Measurements from ENCODE around the gene COIL. TPM values are rescaled to one million over a fixed set of nuclear protein-coding genes. Genes with fewer than 3 reads are reported as not detected.
"Not testable (repeated sequence)": the region's sequence is repeated elsewhere in the genome, so short reads cannot be mapped to it uniquely, and the experiment has no call there.

Gene COIL
- total RNA-seq, 1 experiment from 2014 or later: 22.9 TPM

- Histone ChIP-seq H3K27me3 (ENCODE audit: low read length) (no peaks in the 10 kb centered on the region), H3K4me1 (ENCODE audit: insufficient read depth, low read length) (no peaks in the 10 kb centered on the region), H2AFZ (ENCODE audit: low read length) (no peak overlapping the region), H3K9ac (ENCODE audit: low read length) (no peak overlapping the region), H3K36me3 (ENCODE audit: low read depth, low read length) (peaks cover 15% of the 10 kb centered on the region; the same call in 1 of the 2 replicates), H3K27ac (ENCODE audit: low read length) (no peak overlapping the region), H3K4me2 (ENCODE audit: low read length) (no peak overlapping the region), H3K9me2 (replicated peaks; ENCODE audit: low read length) (no peaks in the 10 kb centered on the region), H3F3A (ENCODE audit: low read length, unreplicated experiment) (no peaks in the 10 kb centered on the region), H3K4me3 (ENCODE audit: low read length) (no peak overlapping the region), H3K79me2 (ENCODE audit: low read length) (no peaks in the 10 kb centered on the region), H4K20me1 (ENCODE audit: low read length) (no peaks in the 10 kb centered on the region), H3K9me3 (ENCODE audit: low read length) (no peaks in the 10 kb centered on the region)
- ChIA-PET CTCF (no interaction called here), POLR2A (ENCODE audit: unreplicated experiment) (no interaction called here)
- TF ChIP-seq EZH2 (IDR thresholded peaks at IDR 0.05; ENCODE audit: low read length, unreplicated experiment): no peak
- TF ChIP-seq, protein P1, sequence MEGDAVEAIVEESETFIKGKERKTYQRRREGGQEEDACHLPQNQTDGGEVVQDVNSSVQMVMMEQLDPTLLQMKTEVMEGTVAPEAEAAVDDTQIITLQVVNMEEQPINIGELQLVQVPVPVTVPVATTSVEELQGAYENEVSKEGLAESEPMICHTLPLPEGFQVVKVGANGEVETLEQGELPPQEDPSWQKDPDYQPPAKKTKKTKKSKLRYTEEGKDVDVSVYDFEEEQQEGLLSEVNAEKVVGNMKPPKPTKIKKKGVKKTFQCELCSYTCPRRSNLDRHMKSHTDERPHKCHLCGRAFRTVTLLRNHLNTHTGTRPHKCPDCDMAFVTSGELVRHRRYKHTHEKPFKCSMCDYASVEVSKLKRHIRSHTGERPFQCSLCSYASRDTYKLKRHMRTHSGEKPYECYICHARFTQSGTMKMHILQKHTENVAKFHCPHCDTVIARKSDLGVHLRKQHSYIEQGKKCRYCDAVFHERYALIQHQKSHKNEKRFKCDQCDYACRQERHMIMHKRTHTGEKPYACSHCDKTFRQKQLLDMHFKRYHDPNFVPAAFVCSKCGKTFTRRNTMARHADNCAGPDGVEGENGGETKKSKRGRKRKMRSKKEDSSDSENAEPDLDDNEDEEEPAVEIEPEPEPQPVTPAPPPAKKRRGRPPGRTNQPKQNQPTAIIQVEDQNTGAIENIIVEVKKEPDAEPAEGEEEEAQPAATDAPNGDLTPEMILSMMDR (conservative IDR thresholded peaks at IDR 0.05; ENCODE audit: low read depth, low read length): no peak
- TF ChIP-seq EZH2phosphoT487 (IDR thresholded peaks at IDR 0.05; ENCODE audit: borderline replicate concordance, low read length): no peak
- no TSS peak for BruUV-seq (replicated peaks)
- ATAC-seq: no peak
- DNase-seq: no peak
- intact Hi-C loops (cut with micrococcal nuclease): no loop called here
These were observed 24.7 kb upstream of the COIL start for GRCh38 chr17:56985371-56986162.

DNA sequence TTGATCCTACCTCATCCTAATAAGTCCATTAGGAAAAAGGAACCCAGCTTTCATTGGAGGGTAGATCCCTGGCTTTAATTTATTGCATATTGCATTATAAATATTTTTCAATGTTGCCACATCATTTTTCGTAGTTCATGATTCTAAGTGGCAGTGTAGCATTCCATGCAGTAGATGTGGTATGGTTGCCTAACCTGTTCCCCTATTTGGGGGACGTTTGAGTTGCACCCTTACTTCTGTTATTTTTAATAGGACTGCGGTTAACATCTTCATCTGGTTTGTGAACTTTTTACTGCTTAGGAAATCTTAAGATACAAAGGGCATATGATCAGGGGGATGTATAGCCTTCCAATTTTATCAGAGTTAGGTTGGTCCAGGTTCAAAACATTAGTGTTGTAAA lies 22.5 kb upstream of the COIL start:
- no peaks in the 10 kb centered on the region for H3F3A ChIP-seq (ENCODE audit: low read length, unreplicated experiment)
- H3K4me3 ChIP-seq (ENCODE audit: low read length): no peak overlapping the region
- H3K27ac ChIP-seq (ENCODE audit: low read length): no peak overlapping the region
- DNase-seq (no peak), ATAC-seq (no peak)
- H2AFZ ChIP-seq (ENCODE audit: low read length): no peak overlapping the region
- no peak for TF ChIP-seq EZH2 (IDR thresholded peaks at IDR 0.05; ENCODE audit: low read length, unreplicated experiment)
- no peak for TF ChIP-seq EZH2phosphoT487 (IDR thresholded peaks at IDR 0.05; ENCODE audit: borderline replicate concordance, low read length)
- TF ChIP-seq, protein P1 (conservative IDR thresholded peaks at IDR 0.05; ENCODE audit: low read depth, low read length): no peak
- peaks cover 7% of the 10 kb centered on the region; the same call in 1 of the 2 replicates for H3K36me3 ChIP-seq (ENCODE audit: low read depth, low read length)
- peaks cover 11% of the 10 kb centered on the region; the same call in 1 of the 2 replicates for H3K79me2 ChIP-seq (ENCODE audit: low read length)
- peaks cover 11% of the 10 kb centered on the region; the same call in 1 of the 2 replicates for H3K4me1 ChIP-seq (ENCODE audit: insufficient read depth, low read length)
- ChIA-PET CTCF (no interaction called here), POLR2A (ENCODE audit: unreplicated experiment) (no interaction called here)
- H3K9me3 ChIP-seq (ENCODE audit: low read length): no peaks in the 10 kb centered on the region
- intact Hi-C loops (cut with micrococcal nuclease): no loop called here
- no peaks in the 10 kb centered on the region for H3K9me2 ChIP-seq (replicated peaks; ENCODE audit: low read length)
- H4K20me1 ChIP-seq (ENCODE audit: low read length): no peaks in the 10 kb centered on the region
- BruUV-seq (replicated peaks): no TSS peak
- H3K27me3 ChIP-seq (ENCODE audit: low read length): no peaks in the 10 kb centered on the region
- H3K9ac ChIP-seq (ENCODE audit: low read length): no peak overlapping the region
- H3K4me2 ChIP-seq (ENCODE audit: low read length): no peak overlapping the region

DNA sequence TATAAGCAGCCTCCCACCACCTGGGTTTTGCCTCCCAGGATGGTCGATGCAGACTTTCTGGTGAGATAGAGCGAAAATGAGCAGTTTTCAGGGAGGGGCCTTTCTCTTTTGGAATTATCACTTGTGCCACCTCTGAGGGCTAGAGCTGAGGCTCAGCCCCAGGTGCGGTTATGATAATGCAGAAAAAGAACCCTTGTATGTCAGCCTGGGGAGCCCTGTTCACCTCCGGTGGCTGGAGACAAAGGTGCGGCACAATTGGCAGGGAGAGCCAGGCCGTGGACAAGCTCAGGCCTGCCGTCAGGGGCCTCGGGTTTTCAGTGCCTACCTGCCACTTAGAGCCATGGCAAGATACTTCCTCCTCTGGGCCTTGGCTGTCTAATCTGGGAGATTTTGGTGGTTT lies 21.5 kb upstream of the COIL start:
- peaks cover 11% of the 10 kb centered on the region; the same call in 1 of the 2 replicates for H3K4me1 ChIP-seq (ENCODE audit: insufficient read depth, low read length)
- POLR2A ChIA-PET (ENCODE audit: unreplicated experiment): interaction anchor here (0.5 to 0.6 kb wide), 2 partner anchors 168 to 893 kb away, joined by 4 to 5 read pairs; no protein-coding TSS in a partner anchor

DNA sequence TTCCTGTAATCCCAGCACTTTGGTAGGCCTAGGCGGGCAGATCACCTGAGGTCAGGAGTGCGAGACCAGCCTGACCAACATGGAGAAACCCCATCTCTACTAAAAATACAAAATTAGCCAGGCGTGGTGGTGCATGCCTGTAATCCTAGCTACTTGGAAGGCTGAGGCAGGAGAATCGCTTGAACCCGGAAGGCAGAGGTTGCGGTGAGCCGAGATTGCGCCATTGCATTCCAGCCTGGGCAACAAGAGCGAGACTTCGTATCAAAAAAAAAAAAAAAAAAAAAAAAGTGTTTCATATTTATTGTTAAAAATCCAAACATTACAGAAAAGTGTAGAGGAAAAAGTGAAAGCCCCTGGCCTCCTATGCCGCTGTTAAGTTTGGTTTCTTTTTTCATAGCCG lies 19.7 kb upstream of the COIL start:
- H3K9ac ChIP-seq (ENCODE audit: low read length); CTCF ChIA-PET; BruUV-seq (replicated peaks); H2AFZ ChIP-seq (ENCODE audit: low read length); DNase-seq; H3K36me3 ChIP-seq (ENCODE audit: low read depth, low read length); H3K9me2 ChIP-seq (replicated peaks; ENCODE audit: low read length); intact Hi-C loops (cut with micrococcal nuclease); ATAC-seq; H4K20me1 ChIP-seq (ENCODE audit: low read length); H3K27me3 ChIP-seq (ENCODE audit: low read length); H3K9me3 ChIP-seq (ENCODE audit: low read length); H3F3A ChIP-seq (ENCODE audit: low read length, unreplicated experiment); H3K27ac ChIP-seq (ENCODE audit: low read length); H3K4me2 ChIP-seq (ENCODE audit: low read length); H3K4me3 ChIP-seq (ENCODE audit: low read length): not testable (repeated sequence)
- Histone ChIP-seq H3K4me1 (ENCODE audit: insufficient read depth, low read length) (peaks cover 11% of the 10 kb centered on the region; the same call in 1 of the 2 replicates), H3K79me2 (ENCODE audit: low read length) (peaks cover 14% of the 10 kb centered on the region; the same call in 1 of the 2 replicates)
- POLR2A ChIA-PET (ENCODE audit: unreplicated experiment): interaction anchor here (0.6 kb wide), 1 partner anchor 25 kb away, joined by 4 read pairs; no protein-coding TSS in a partner anchor

More for the DNA sequence above, 21.5 kb upstream of the COIL start:
- H3F3A ChIP-seq (ENCODE audit: low read length, unreplicated experiment): no peaks in the 10 kb centered on the region
- no peak overlapping the region for H2AFZ ChIP-seq (ENCODE audit: low read length)
- H3K36me3 ChIP-seq (ENCODE audit: low read depth, low read length): no peaks in the 10 kb centered on the region; the same call in 1 of the 2 replicates
- H3K27me3 ChIP-seq (ENCODE audit: low read length): no peaks in the 10 kb centered on the region
- DNase-seq (no peak), ATAC-seq (no peak)
- H3K27ac ChIP-seq (ENCODE audit: low read length): no peak overlapping the region
- peaks cover 14% of the 10 kb centered on the region; the same call in 1 of the 2 replicates for H3K79me2 ChIP-seq (ENCODE audit: low read length)
- H3K4me3 ChIP-seq (ENCODE audit: low read length): no peak overlapping the region
- H3K9ac ChIP-seq (ENCODE audit: low read length): no peak overlapping the region
- intact Hi-C loops (cut with micrococcal nuclease): no loop called here
- no peaks in the 10 kb centered on the region for H3K9me3 ChIP-seq (ENCODE audit: low read length)
- H3K9me2 ChIP-seq (replicated peaks; ENCODE audit: low read length): no peaks in the 10 kb centered on the region
- BruUV-seq (replicated peaks): no TSS peak
- no peak for TF ChIP-seq EZH2 (IDR thresholded peaks at IDR 0.05; ENCODE audit: low read length, unreplicated experiment)
- TF ChIP-seq, protein P1 (conservative IDR thresholded peaks at IDR 0.05; ENCODE audit: low read depth, low read length): no peak
- CTCF ChIA-PET: no interaction called here
- H3K4me2 ChIP-seq (ENCODE audit: low read length): no peak overlapping the region
- no peaks in the 10 kb centered on the region for H4K20me1 ChIP-seq (ENCODE audit: low read length)

Measured in PC-3 (cell line).